Suppressor macrophage treated with lipopolysaccharide for 1 hour (primary cell): ENCODE data around the gene FXN.

Source experiments
- DNase-seq, 3 donors: peaks; one replicate each; pipeline ENCODE4 v3.0.0-alpha.2; 2020 to 2022

FXN gene

GRCh38 chr9:69145144-69145715, 109.7 kb downstream of the FXN start:
- no peak for DNase-seq

- DNase-seq, result no peak
Observed at GRCh38 chr9:69147041-69147834, 111.7 kb downstream of the FXN start.

- no peak for DNase-seq
Observed at GRCh38 chr9:69149321-69149807, 113.8 kb downstream of the FXN start.
